ENCODE measurements around the gene CYP1A2. TPM values are rescaled to one million over a fixed set of nuclear protein-coding genes. Genes with fewer than 3 reads are reported as not detected.

CYP1A2 gene
- total and polyA plus RNA-seq, 2 of the 13 experiments (the other 11 are each of a cell fraction or from before 2014, with no cell fraction given), result 0.07 TPM; not detected in 1

DNA sequence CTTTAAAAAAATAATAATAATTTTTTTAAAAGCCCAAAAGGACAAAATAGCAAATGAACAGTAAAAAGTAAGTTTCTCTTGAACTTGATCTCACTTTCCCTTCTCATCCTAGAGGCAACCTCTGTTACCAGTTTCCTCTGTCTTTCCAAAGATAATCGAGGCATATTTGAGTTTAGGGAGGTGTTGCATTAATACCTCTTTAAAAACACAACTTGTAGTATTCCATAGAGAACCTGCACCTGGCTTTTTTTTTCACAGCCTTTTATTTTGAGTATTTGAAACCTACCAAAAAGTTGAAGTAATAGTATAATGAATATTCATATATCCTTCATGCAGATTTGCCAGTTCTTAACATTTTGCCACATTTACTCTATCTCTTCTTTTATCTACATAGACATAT lies 42.4 kb downstream of the CYP1A2 start:
- Histone ChIP-seq H3K36me3 (replicated peaks in 1 of 2; ENCODE audit: control insufficient read depth in 1 of 2, insufficient read depth in 2 of 2, low read length in 2 of 2) (peaks cover 10 to 20% of the 10 kb centered on the region in 2 experiments; a peak in 3 of 5 replicates), H3K9me3 (ENCODE audit: low read length) (no peaks in the 10 kb centered on the region), H3K9ac (ENCODE audit: insufficient read depth, low read depth, low read length) (no peak overlapping the region), H4K20me1 (ENCODE audit: insufficient read depth, low read length) (peaks cover 27% of the 10 kb centered on the region; the same call in 1 of the 2 replicates), H3K4me2 (ENCODE audit: low read depth, low read length) (no peak overlapping the region), H3K27me3 (ENCODE audit: control insufficient read depth in 1 of 2, insufficient read depth in 2 of 2, low read length in 2 of 2) (no peaks in the 10 kb centered on the region), H3K27ac (ENCODE audit: extremely low read length, insufficient read depth, low read length) (no peak overlapping the region), H3K4me1 (ENCODE audit: insufficient read depth, low read length) (peaks cover 22% of the 10 kb centered on the region), H3K79me2 (ENCODE audit: insufficient read depth, low read length) (peaks cover 36% of the 10 kb centered on the region), H2AFZ (ENCODE audit: low read length) (no peak overlapping the region), H3K4me3 (replicated peaks in 1 of 3; ENCODE audit: insufficient read depth in 1 of 3, low read depth in 2 of 3, low read length in 3 of 3) (no peak overlapping the region)
- FAIRE-seq (no peak), DNase-seq (ENCODE audit: low spot score) (no peak), ATAC-seq (no peak)
- TF ChIP-seq NONO (IDR thresholded peaks at IDR 0.05), result no peak
- no peak for TF ChIP-seq NONO (CRISPR knock-in tag; conservative IDR thresholded peaks at IDR 0.05)
- no peak for TF ChIP-seq MTA1 (CRISPR knock-in tag; IDR thresholded peaks at IDR 0.05; ENCODE audit: borderline replicate concordance)
- TF ChIP-seq ZNF501 (CRISPR knock-in tag; IDR thresholded peaks at IDR 0.05), result no peak
- TF ChIP-seq CEBPZ (IDR thresholded peaks at IDR 0.05; ENCODE audit: low read length), result no peak
- TF ChIP-seq ZNF564 (CRISPR knock-in tag; IDR thresholded peaks at IDR 0.05), result no peak
- TF ChIP-seq ZNF513 (CRISPR knock-in tag; conservative IDR thresholded peaks at IDR 0.05), result no peak
- TF ChIP-seq YEATS2 (CRISPR knock-in tag; IDR thresholded peaks at IDR 0.05; ENCODE audit: borderline replicate concordance), result no peak
- no peak for TF ChIP-seq NKX3-1 (CRISPR knock-in tag; IDR thresholded peaks at IDR 0.05)
- TF ChIP-seq RXRA (CRISPR knock-in tag; IDR thresholded peaks at IDR 0.05), result no peak
- TF ChIP-seq MYPOP (CRISPR knock-in tag; IDR thresholded peaks at IDR 0.05), result no peak
- no peak for TF ChIP-seq ZNF597 (CRISPR knock-in tag; IDR thresholded peaks at IDR 0.05)
- no peak for TF ChIP-seq ZNF3 (CRISPR knock-in tag; IDR thresholded peaks at IDR 0.05)
- no peak for TF ChIP-seq ZNF75D (CRISPR knock-in tag; IDR thresholded peaks at IDR 0.05; ENCODE audit: borderline replicate concordance)
- no peak for TF ChIP-seq ZNF205 (CRISPR knock-in tag; IDR thresholded peaks at IDR 0.05)
- CTCF ChIA-PET (ENCODE audit: low intra/inter-chr PET ratio, low total read pairs), result no interaction called here
- BruUV-seq (replicated peaks), result no TSS peak
- in situ Hi-C loops (cut with HindIII; ENCODE audit: extremely low pct_ligation_motif_present, low pct_unique_long_range_greater_than_20kb), result no loop called here
- POLR2A ChIA-PET, result no interaction called here
- WGBS (ENCODE audit: low lambda C conversion rate), result 97% methylated on average over 1 of the region's 1 CpG
- intact Hi-C loops (cut with micrococcal nuclease; ENCODE audit: unreplicated experiment), result no loop called here
